OCI-LY7 (cell line): ENCODE measurements around the gene DPM3. TPM values are rescaled to one million over a fixed set of nuclear protein-coding genes. Genes with fewer than 3 reads are reported as not detected.

Source experiments
- BruUV-seq: library from RNA; stranded (reverse); fragments of 400-500 nt; replicated peaks from 2 replicates; lab custom pipeline; 2021; lab: Mats Ljungman, UMichigan
- CTCF ChIA-PET: fragments of 300-600 bp; sonication (Branson Sonifier 250); formaldehyde crosslinking; loops from one replicate; lab custom pipeline; 2022; ENCODE audit warnings: antibody characterized with exemption; ENCODE audit not compliant: unreplicated experiment; lab: Charles Lee
- POLR2A ChIA-PET: fragments of 300-600 bp; sonication (Branson Sonifier 250); formaldehyde crosslinking; loops from one replicate; lab custom pipeline; 2022; ENCODE audit warnings: antibody characterized with exemption; lab: Charles Lee
- DNase-seq: peaks from one replicate; pipeline ENCODE4 v3.0.0-alpha.2; 2015; ENCODE audit warnings: low spot score
- H2AFZ ChIP-seq: fragments of 200-600 bp; sonication (generic), shearing (Covaris generic); 2 replicates; pipeline ENCODE4 v1.6.1; 2014; ENCODE audit warnings: mild to moderate bottlenecking, antibody characterized with exemption, low read length, moderate library complexity
- H3K27ac ChIP-seq: fragments of 200-600 bp; sonication (generic); 2 replicates; pipeline ENCODE4 v1.5.1; 2014; ENCODE audit warnings: mixed run types, low read depth, mild to moderate bottlenecking, moderate library complexity, low read length, inconsistent platforms; ENCODE audit not compliant: poor library complexity, severe bottlenecking
- H3K36me3 ChIP-seq: fragments of 200-600 bp; sonication (generic); 2 replicates; pipeline ENCODE4 v1.6.1; 2014; ENCODE audit warnings: mild to moderate bottlenecking, antibody characterized with exemption, low read length, moderate library complexity, mixed read lengths; ENCODE audit not compliant: insufficient read depth
- H3K4me1 ChIP-seq: fragments of 200-600 bp; sonication (generic); 2 replicates; pipeline ENCODE4 v1.5.1; 2014; ENCODE audit warnings: mild to moderate bottlenecking, low read length; ENCODE audit not compliant: insufficient read depth, poor library complexity, severe bottlenecking
- H3K4me2 ChIP-seq: fragments of 200-600 bp; sonication (generic); 2 replicates; pipeline ENCODE4 v1.6.1; 2014; ENCODE audit warnings: mild to moderate bottlenecking, low read length
- H3K4me3 ChIP-seq: fragments of 200-600 bp; sonication (generic); 2 replicates; pipeline ENCODE4 v1.5.1; 2014; ENCODE audit warnings: mild to moderate bottlenecking, low read depth, low read length; ENCODE audit not compliant: poor library complexity, severe bottlenecking
- H3K79me2 ChIP-seq: fragments of 200-600 bp; sonication (generic); 2 replicates; pipeline ENCODE4 v1.6.1; 2016; ENCODE audit warnings: low read depth, mild to moderate bottlenecking, low read length, moderate library complexity, mixed read lengths; ENCODE audit not compliant: insufficient read depth
- H3K9me2 ChIP-seq: fragments of 200-600 bp; sonication (generic); 2 replicates; pipeline ENCODE4 v1.6.1; 2016; ENCODE audit warnings: mild to moderate bottlenecking, low read length, mixed read lengths; ENCODE audit not compliant: insufficient read depth
- H3K9me3 ChIP-seq: fragments of 200-600 bp; sonication (generic); 2 replicates; pipeline ENCODE4 v1.6.1; 2014; ENCODE audit warnings: mild to moderate bottlenecking, mixed run types, low read length, mixed read lengths
- H4K20me1 ChIP-seq: fragments of 200-600 bp; sonication (generic); 2 replicates; pipeline ENCODE4 v1.6.1; 2014; ENCODE audit warnings: mild to moderate bottlenecking, antibody characterized with exemption, low read length, moderate library complexity, mixed read lengths; ENCODE audit not compliant: insufficient read depth
- CTCF ChIP-seq: fragments of 200-600 bp; sonication (generic); conservative IDR thresholded peaks from 2 replicates; pipeline ENCODE4 v1.5.1; 2014; ENCODE audit warnings: mild to moderate bottlenecking, antibody characterized with exemption, low read length, moderate library complexity, mixed read lengths
- EZH2phosphoT487 ChIP-seq: fragments of 200-600 bp; sonication (generic); IDR thresholded peaks from 2 replicates; pipeline ENCODE4 v1.6.1; 2018; ENCODE audit warnings: low read depth, borderline replicate concordance, mild to moderate bottlenecking, mixed run types, antibody characterized with exemption, low read length, moderate library complexity, mixed read lengths
- intact Hi-C: fragments of 100-400 bp; cut with micrococcal nuclease; formaldehyde crosslinking; loops from one replicate; pipeline ENCODE4 v1.10.0; 2022; ENCODE audit not compliant: unreplicated experiment
- total RNA-seq, 2 experiments: library from RNA; depleted of rRNA in 1 of 2; stranded (reverse); fragments of >200 nt in 1 of 2; shearing (Covaris generic) in 1 of 2; gene quantifications; 2 replicates each; pipeline ENCODE4 v1.2.3, GENCODE V29; 2014 to 2022

The DPM3 gene
- total RNA-seq, 2 experiments from 2014 or later, result 32.5 to 65.9 TPM

- Histone ChIP-seq H4K20me1 (no peaks in the 10 kb centered on the region), H3K4me3 (no peak overlapping the region), H3K4me1 (peaks cover 11% of the 10 kb centered on the region), H2AFZ (no peak overlapping the region), H3K79me2 (no peaks in the 10 kb centered on the region), H3K36me3 (no peaks in the 10 kb centered on the region), H3K9me3 (no peaks in the 10 kb centered on the region), H3K27ac (no peak overlapping the region), H3K4me2 (no peak overlapping the region), H3K9me2 (no peaks in the 10 kb centered on the region)
- intact Hi-C loops, result no loop called here
- ChIA-PET POLR2A (no interaction called here), CTCF (no interaction called here)
- BruUV-seq, result no TSS peak
- TF ChIP-seq EZH2phosphoT487, result no peak
- no peak for TF ChIP-seq CTCF
- no peak for DNase-seq
Observed at GRCh38 chr1:155110381-155110780, 29.9 kb downstream of the DPM3 start.

GRCh38 chr1:155108296-155108695 lies 32.0 kb downstream of the DPM3 start:
- ChIA-PET CTCF (no interaction called here), POLR2A (interaction anchor here (0.6 to 0.7 kb wide), 2 partner anchors 11 to 26 kb away, joined by 3 to 4 read pairs; no protein-coding TSS in a partner anchor)
- Histone ChIP-seq H3K27ac (no peak overlapping the region), H3K4me1 (peaks cover 11% of the 10 kb centered on the region), H3K79me2 (no peaks in the 10 kb centered on the region), H3K36me3 (no peaks in the 10 kb centered on the region), H3K4me3 (no peak overlapping the region), H3K9me2 (no peaks in the 10 kb centered on the region), H3K4me2 (no peak overlapping the region), H2AFZ (no peak overlapping the region), H4K20me1 (no peaks in the 10 kb centered on the region), H3K9me3 (no peaks in the 10 kb centered on the region)
- intact Hi-C loops, result no loop called here
- no TSS peak for BruUV-seq
- TF ChIP-seq EZH2phosphoT487 (no peak), CTCF (no peak)
- DNase-seq, result no peak

- Histone ChIP-seq H3K36me3 (no peaks in the 10 kb centered on the region), H3K9me2 (no peaks in the 10 kb centered on the region), H3K9me3 (no peaks in the 10 kb centered on the region), H3K4me3 (no peak overlapping the region), H3K4me2 (no peak overlapping the region), H2AFZ (no peak overlapping the region), H3K79me2 (no peaks in the 10 kb centered on the region), H3K27ac (no peak overlapping the region), H4K20me1 (no peaks in the 10 kb centered on the region), H3K4me1 (peaks cover 11% of the 10 kb centered on the region)
- TF ChIP-seq EZH2phosphoT487 (no peak), CTCF (no peak)
- CTCF ChIA-PET, result no interaction called here
- POLR2A ChIA-PET, result no interaction called here
- DNase-seq, result no peak
- BruUV-seq, result no TSS peak
- intact Hi-C loops, result no loop called here
Observed at GRCh38 chr1:155107309-155108264, 32.7 kb downstream of the DPM3 start.
